Measurements from ENCODE around the gene KCNK3.

KCNK3 gene

DNA sequence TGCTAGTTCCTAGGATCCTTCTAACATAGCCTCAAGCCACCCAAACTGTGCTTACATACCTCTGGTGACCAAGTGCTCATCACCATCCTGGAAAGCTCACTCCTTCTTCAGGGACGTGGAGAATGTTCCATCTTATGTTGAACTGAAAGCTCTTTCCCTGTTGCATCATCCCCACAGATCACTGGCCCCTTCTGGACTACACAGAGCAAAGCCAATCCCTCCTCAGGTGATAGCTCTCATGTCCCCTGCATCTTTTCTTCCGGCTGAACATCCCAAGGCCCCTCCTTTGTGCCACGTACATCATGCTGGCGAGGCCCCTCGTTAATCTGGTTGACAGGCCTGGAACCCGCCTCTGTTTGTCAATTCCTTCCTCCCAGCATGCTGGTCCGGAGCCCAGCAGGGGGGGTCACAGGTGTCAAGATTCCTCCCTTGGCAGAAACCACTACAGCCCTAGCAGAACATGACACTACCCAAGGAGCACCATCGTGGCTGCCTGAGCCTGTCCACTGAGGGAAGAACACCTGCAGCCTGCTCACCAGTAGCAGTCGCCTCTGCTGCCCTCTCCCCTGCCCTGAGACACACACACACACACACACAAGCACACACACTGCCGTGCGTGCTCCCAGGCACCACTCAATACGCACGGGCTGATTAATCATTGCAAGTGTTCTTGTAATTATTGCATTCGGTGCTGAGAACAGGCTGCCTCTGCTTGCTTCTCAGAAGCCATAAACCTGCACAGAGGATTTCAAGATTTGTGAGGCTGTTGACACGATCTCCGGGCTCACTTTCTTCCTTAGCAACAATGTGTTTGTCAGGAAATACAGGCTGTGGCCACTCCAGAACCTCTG is 6.3 kb upstream of the KCNK3 start:
- FAIRE-seq (no peak), DNase-seq (ENCODE audit: extremely low spot score, insufficient read length, low read depth) (no peak)

DNA sequence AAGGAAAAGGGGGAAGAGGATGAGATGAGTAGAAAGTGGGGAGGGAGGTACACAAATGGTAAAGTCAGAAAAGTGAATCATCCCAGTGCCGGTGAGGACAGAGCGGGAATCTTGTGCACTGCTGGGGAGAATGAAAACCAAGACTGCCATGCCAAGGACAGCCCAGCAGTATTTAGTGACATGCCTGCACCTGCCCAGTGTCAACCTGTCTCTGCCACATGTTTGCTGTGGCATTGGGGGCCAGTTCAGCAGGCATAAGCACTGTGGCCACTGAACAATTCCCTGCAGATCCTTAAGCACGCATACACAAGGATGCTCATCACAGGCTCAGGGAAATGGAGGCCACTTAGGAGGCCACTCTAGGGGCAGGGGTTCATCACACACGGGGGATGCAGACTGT is 5.2 kb upstream of the KCNK3 start:
- FAIRE-seq (no peak), DNase-seq (ENCODE audit: extremely low spot score, insufficient read length, low read depth) (no peak)

DNA sequence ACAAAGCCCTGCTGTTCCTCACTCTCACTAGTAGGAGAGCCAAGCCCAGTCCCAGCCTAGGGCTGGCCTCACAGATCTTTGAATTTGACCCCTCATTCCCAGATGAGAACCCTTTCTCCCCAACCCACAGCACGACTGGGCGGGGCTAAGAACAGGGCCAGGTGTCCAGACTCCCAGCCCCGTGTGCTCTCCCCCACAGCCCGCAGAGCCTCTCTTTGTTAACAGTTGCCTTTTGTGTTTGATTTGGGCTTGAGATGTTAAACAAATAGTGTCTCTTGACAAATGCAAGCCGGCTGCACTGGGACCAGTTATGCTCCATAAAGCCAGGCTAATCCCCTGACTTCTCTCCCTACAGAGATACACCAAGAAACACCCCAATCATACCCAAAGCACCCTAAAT is 4.7 kb upstream of the KCNK3 start:
- FAIRE-seq (no peak), DNase-seq (ENCODE audit: extremely low spot score, insufficient read length, low read depth) (no peak)

DNA sequence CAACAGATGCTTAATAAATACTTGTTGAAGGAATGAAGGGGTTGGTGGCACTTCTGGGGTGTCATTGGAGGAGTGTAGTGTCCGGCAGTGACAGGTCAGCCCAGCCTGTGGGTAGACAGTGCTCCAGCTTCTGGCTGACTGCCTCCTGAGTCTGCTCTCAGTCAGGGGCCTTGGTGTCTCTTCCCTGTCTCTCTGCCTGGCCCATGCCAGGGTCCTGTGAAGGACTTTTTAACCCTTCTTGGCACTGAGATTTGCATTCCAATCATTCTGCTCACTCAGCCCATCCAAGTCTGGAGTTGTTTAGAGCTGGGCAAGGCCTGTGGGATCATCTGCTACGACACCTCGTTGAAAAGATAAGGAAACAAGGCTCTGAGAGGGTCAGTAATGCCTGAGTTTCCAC is 1.4 kb upstream of the KCNK3 start:
- DNase-seq (ENCODE audit: extremely low spot score, insufficient read length, low read depth), result no peak
- no peak for FAIRE-seq

DNA sequence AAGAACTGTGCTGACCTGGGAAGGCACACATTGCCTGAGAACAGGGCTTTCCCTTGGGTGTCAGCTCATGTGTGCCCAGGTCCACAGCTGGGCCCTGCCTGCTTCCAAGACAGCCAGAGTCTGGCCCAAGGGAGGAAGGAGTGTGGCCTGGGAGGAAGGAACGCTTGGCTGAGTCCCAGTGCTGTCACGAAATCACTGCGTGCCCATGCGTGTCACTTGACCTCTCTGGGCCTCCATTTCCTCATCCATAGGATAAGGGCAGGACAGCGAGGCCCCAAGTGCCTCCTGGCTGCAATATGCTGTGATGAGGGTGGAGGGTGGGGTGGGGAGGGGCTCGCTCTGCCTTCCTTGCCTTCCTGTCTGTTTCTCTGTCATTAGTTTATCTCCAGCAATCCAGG is 642 bp upstream of the KCNK3 start:
- FAIRE-seq (no peak), DNase-seq (ENCODE audit: extremely low spot score, insufficient read length, low read depth) (no peak)

DNA sequence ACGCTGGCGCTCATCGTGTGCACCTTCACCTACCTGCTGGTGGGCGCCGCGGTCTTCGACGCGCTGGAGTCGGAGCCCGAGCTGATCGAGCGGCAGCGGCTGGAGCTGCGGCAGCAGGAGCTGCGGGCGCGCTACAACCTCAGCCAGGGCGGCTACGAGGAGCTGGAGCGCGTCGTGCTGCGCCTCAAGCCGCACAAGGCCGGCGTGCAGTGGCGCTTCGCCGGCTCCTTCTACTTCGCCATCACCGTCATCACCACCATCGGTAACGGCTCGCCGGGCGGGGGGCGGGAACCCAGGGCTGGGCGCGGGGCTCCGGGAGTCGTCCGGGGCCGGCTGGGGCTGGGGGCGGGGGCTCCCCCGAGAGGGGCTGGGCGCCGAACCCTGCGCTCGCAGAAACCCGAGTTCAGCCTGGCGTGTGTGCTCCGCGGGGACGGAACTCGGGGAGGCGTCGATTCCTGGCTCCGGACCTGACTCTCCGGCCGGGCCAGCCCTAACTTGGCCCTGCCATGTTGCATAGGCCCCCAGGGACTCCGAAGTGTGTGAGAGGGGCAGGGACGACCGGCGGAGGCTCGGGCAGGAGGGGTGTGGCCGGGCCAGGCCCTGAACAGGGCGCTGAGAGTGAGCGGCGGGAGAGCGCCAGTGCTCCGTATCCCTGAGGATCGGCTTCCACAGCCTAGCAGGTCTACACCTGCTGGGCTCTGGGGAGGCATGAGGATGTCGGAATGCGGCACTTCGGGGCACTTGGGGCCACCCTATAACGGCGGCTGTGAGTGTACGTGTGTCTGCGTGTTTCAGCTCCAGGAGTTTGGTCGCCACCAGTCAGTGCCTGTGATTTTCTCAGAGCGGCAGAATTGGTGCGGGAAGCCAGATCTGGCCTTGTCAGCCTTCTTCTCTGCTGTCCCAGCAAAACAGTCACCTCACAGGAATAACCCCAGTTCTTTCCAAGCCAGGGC is 651 bp downstream of the KCNK3 start:
- FAIRE-seq, result no peak

DNA sequence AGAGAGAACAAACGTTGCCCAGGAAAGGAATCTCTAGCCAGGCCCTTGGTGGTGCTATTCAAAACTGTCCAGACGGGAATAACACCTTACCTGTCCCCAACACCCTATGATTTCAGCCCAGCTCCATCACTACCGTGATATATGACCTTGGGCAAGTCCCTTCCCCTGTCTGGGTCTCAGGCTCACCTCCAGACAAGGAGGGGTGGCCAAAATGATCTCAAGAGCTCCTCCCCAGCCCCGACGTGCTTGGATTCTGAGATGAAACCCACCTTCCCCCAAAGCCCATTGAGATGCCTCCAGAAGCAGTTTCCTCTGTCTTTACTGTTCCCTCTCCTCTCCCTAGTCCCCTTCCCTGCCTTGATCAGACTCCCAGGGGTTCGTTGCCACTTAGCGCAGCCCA is 1.5 kb downstream of the KCNK3 start:
- DNase-seq (ENCODE audit: extremely low spot score, insufficient read length, low read depth), result no peak
- no peak for FAIRE-seq

More for the DNA sequence above, 651 bp downstream of the KCNK3 start:
- no peak for DNase-seq (ENCODE audit: extremely low spot score, insufficient read length, low read depth)

DNA sequence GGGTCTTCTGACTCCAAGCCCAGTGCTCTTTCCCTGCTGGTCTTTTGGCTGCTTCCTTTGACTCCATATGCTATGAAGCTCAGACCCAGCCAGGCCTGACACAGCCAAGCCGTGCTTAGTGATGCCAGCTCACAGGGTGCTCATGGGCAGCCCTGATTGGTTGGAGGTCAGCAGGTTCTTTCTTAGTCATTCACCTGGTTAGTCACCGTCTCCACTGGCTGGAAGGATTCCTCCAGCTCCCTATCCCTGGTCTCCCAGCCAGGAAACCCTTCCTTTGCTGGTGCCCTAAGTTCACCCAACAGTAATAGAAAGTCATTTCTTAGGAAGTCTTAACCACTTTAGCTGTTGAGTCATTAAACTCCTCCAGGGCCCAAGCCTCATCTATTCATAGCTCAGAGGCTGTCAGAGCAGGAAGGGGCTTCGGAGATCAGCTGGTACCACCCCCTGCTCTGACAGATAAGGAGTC is 3.9 kb downstream of the KCNK3 start:
- no peak for FAIRE-seq
- no peak for DNase-seq (ENCODE audit: extremely low spot score, insufficient read length, low read depth)

DNA sequence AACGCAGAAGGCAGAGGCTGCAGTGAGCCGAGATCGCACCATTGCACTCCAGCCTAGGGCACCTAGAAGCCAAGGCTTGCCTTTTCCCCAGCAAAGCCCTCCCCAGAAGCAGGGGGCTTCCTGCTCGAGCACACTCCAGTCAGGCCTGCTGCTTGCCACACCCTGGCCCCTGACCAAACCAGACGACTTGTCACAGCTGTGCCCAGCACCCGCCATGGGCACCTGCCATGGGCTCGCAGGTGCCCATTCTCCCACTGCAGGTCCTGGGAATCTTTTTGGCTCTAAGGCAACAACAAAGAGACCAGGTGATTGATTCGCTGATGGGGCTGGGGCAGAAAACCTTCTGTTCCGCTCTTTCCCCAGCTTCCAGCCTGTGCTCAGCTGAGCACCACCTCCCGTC is 4.9 kb downstream of the KCNK3 start:
- DNase-seq (ENCODE audit: extremely low spot score, insufficient read length, low read depth), result no peak
- FAIRE-seq, result no peak

DNA sequence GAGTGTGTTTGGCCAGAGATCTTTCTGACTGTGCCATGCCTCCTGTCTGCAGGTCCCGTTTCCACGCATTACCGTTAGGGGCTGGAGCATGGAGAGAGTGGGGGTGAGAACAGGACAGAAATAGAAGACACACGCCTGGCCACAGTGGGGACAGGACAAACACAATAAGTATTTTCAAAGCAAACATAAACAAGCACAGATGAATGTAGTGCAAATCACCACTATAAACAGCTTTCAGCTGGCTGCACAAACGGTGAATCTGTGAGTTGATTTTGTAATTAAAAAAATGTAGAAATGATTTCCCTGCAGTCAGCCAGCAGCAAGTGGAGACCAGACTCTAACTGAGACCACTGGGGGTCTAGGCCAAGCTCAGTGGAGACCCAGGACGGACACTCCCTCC is 6.8 kb downstream of the KCNK3 start:
- FAIRE-seq, result no peak
- DNase-seq (ENCODE audit: extremely low spot score, insufficient read length, low read depth), result no peak

DNA sequence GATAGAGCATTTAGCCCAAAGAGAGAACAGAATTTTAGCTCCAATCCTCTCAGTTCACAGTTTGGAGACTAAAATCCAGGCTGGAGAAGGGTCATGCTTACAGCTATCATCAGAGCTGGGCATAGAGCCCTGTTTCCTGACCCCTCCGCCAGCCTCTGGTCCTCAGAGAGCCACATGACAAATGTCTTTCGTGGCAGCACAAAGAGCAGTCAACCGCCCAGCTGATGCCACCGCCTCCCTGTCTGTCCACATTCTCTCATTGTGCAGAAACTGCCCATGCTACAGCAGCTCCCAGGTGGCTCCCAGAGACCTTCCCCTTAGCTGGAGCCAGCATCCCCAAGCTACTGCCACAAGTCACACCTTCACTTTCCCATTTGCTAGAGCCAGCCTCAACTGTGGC is 7.6 kb downstream of the KCNK3 start:
- DNase-seq (ENCODE audit: extremely low spot score, insufficient read length, low read depth) (no peak), FAIRE-seq (no peak)

DNA sequence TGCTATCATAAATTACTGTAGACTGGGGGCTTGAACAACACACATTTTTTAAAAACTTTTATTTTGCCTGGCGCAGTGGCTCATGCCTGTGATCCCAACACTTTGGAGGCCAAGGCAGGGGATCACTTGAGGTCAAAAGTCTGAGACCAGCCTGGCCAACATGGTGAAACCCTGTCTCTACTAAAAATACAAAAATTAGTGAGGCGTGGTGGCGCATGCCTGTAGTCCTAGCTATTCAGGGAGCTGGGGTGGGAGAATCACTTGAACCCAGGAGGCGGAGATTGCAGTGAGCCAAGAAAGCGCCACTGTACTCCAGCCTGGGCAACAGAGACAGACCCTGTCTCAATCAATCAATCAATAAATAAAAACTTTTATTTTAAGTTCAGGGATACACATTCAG is 9.1 kb downstream of the KCNK3 start:
- FAIRE-seq (no peak), DNase-seq (ENCODE audit: extremely low spot score, insufficient read length, low read depth) (no peak)

DNA sequence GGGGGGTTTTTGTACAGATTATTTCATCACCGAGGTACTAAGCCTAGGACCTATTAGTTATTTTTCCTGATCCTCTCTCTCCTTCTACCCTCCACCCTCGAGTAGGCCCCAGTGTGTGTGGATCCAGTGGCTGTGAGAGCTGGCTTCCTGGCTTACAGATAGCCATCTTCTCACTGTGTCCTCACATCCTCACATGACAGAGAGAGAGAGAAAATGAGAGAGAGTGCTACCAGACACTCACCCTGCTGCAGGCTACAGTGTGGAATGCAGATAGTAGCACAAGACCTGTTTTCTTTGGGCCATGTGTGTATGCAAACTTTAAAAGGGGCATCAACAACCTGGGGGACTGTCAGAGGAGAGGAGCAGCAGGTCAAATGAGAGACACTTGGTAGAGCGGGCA is 9.5 kb downstream of the KCNK3 start:
- DNase-seq (ENCODE audit: extremely low spot score, insufficient read length, low read depth) (no peak), FAIRE-seq (no peak)

DNA sequence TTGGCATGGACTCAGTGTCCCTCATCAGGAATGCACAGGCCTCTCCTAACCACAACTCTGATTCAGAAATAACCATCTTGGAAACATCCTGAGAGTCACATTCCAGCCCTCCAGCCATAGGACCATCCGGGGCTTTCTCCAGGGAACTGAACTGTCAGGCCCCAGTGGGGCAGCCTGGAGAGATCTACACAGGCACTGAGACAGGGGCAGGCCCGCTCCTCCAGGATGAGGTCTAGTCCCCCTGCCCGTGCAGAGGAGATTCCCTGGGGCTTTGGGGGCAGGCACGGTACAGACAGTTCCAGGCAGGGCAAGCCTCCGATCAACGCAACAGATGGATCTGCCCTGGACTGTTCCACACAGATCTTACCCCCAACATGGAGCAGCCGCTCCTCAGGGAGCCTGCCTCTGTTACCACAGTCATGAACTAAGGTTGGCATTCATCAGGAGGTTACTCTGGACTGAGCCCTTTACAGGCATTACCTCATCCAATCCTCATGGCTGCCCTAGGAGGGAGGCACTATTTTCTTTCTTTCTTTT is 12.0 kb downstream of the KCNK3 start:
- FAIRE-seq (no peak), DNase-seq (ENCODE audit: extremely low spot score, insufficient read length, low read depth) (no peak)

DNA sequence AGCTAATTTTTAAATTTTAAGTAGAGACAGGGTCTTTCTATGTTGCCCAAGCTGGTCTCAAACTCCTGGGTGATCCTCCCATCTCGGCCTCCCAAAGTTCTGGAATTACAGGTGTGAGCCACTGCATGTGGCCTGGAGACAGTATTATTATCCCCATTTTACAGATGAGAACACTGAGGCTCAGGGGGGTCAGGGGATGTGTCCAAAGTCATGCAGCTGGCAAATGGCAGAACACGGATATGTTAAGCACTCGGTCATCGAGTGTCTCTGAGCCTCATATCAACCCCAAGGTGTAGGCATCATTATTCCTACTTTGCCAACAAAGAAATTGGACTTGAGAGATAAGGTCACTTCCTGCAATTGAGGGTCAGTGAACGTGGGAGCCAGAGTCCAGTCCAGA is 12.6 kb downstream of the KCNK3 start:
- FAIRE-seq (no peak), DNase-seq (ENCODE audit: extremely low spot score, insufficient read length, low read depth) (no peak)

DNA sequence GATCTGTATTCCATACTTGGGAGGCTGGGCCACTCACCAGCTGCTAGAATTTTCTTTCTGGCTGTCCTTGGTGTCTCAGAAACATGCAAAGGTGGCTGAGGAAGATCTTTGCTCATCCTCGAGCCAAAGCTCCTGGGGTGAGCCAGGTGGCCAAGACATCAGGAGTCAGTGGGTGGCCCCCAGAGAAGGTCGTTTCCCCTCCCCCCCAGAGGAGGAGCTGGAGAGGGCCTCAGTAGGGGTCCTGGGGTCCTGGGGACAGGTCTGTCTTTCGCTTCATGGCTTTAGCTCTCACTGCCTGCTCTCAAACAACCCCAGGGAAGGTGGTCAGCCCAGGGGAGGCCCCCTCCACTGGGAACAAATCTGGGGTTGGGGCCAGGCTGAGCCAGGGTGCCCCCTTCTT is 13.6 kb downstream of the KCNK3 start:
- no peak for FAIRE-seq
- no peak for DNase-seq (ENCODE audit: extremely low spot score, insufficient read length, low read depth)

DNA sequence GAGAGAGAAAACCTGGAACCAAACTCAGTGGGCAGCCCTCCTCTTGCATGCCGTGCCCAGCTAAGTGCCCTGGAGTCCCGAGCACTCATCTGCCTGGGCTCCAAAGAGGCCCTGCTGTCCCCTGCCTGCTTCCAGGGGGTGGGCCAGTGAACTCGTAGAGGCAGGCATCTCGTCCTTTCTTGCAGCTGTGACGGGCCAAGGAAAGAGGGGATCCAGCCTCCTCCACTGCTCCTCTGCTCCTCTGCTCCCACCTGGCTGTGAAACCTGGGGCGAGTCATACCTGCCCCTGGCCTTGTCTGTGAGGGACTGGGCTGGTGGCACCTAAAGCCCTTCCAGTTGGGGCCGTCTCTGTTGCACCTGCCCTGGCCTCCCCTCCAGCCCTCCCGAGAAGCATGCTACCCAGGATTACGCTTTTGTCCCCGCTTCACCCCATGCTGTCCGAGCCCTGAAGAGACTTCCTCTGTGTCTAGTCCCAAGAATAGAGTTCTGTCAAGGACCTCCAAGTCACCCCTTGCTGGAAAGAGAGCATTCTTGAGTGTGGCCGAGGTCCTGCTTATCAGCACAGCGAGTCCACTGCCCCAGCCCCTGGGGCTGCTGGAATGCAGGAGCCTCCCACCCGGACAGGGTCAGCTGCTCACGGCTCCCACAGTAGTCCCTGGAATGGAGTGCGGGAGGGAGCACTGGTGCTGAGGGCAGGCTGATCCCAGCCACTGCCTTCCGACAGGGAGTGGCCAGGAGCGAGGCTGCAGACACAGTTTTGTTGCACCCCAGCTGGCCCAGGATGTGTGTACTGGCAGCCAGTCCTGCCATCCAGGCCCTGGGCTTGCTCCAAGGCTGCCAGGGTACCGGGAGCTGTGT is 14.3 kb downstream of the KCNK3 start:
- DNase-seq (ENCODE audit: extremely low spot score, insufficient read length, low read depth), result no peak
- no peak for FAIRE-seq

DNA sequence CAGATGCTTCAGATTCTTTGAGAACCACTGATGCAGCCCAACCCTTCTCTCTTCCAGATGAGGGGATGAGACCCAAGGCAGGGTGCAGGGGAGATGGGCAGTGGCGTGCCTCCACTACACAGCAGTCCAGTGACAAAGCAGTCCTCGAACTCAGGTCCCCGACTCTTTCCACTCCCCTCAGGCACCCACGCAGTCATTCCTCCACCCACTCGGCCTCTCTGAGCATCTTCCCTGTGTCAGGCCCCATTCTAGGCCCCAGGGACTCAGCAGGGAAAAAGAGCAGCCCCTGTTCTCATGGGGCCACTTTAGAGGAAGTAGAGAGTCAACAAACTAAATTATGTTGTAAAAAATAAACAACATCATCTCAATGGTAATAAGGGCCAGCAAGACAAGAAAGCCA is 15.2 kb downstream of the KCNK3 start:
- no peak for FAIRE-seq
- no peak for DNase-seq (ENCODE audit: extremely low spot score, insufficient read length, low read depth)

DNA sequence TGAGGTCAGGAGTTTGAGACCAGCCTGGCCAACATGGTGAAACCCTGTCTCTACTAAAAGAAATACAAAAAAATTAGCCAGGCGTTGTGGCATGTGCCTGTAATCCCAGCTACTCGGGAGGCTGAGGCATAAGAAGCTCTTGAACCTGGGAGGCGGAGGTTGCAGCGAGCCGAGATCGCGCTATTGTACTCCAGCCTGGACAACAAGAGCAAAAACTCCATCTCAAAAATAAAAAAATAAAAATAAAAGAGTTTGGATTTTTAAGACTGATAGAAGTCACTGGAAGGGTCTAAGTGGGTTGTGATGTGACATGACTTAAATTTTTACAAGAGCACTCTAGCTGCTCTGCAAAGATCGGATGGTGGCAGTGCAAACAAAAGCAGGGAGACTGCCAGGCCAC is 15.9 kb downstream of the KCNK3 start:
- no peak for FAIRE-seq
- no peak for DNase-seq (ENCODE audit: extremely low spot score, insufficient read length, low read depth)

Data from GM18507 (cell line).